NT2/D1 (cell line): Measurements from ENCODE around the gene CTSO.

Experiments
- SUZ12 ChIP-seq: IDR thresholded peaks from 2 replicates; pipeline ENCODE4 v1.6.1; 2011; ENCODE audit not compliant: insufficient read length, insufficient read depth; ENCODE audit errors: extremely low read depth
- ZNF274 ChIP-seq: IDR thresholded peaks from 2 replicates; pipeline ENCODE4 v1.6.1; 2011; ENCODE audit warnings: mild to moderate bottlenecking, low read depth, low read length

DNA sequence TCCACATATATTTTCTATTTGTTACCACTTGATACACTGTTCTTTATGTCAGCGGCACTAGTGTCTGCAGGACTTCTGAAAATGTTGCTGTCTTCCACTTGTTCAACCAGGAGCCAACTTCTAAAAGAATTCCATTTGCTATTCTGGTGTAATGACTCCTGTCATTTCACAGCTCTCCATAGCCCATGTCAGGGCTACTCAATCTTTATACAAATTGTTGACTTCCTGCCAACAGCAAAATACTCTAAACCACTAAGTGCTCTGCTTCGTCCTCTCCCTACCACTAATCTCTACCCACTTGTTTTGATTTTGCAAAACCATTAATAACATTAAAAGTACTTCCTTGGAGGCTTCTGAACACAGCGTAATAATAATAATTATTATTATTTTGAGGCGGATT lies 7.2 kb downstream of the CTSO start:
- TF ChIP-seq ZNF274 (no peak), SUZ12 (no peak)
